OCI-LY3 (cell line): ENCODE results near the gene ZHX3.

Source experiments
- H2AFZ ChIP-seq: fragments of 200-600, 300-600 bp; shearing (Covaris generic); 2 replicates; pipeline ENCODE4 v1.6.0; 2014; ENCODE audit warnings: antibody characterized with exemption, low read depth, low read length
- H3K27ac ChIP-seq: fragments of 200-600, 300-600 bp; sonication (generic); 2 replicates; pipeline ENCODE4 v1.5.1; 2014; ENCODE audit warnings: mild to moderate bottlenecking, low read length, moderate library complexity, mixed read lengths
- H3K27me3 ChIP-seq: fragments of 200-600, 300-600 bp; sonication (generic); 2 replicates; pipeline ENCODE4 v1.6.1; 2014; ENCODE audit warnings: low read depth, low read length, mixed read lengths
- H3K36me3 ChIP-seq: fragments of 200-600, 300-600 bp; sonication (generic); replicated peaks from 2 replicates; pipeline ENCODE3; 2014; ENCODE audit warnings: low read depth, low read length, mixed read lengths
- H3K4me1 ChIP-seq: fragments of 300-600, 200-600 bp; sonication (generic); 2 replicates; pipeline ENCODE4 v1.6.1; 2014; ENCODE audit warnings: low read length, mixed read lengths
- H3K4me2 ChIP-seq: fragments of 200-600, 300-600 bp; sonication (generic); 2 replicates; pipeline ENCODE4 v1.6.1; 2014; ENCODE audit warnings: low read length, mixed read lengths
- H3K4me3 ChIP-seq: fragments of 300-600, 200-600 bp; sonication (generic); 2 replicates; pipeline ENCODE4 v1.5.1; 2014; ENCODE audit warnings: antibody characterized with exemption, mild to moderate bottlenecking, low read length, moderate library complexity
- H3K79me2 ChIP-seq: fragments of 300-600, 200-600 bp; shearing (Covaris generic); 2 replicates; pipeline ENCODE4 v1.6.1; 2014; ENCODE audit warnings: mild to moderate bottlenecking, low read length, mixed read lengths
- H3K9ac ChIP-seq: fragments of 300-600, 200-600 bp; shearing (Covaris generic); 2 replicates; pipeline ENCODE4 v1.6.0; 2014; ENCODE audit warnings: mild to moderate bottlenecking, low read length, moderate library complexity
- H3K9me3 ChIP-seq: fragments of 200-600, 300-600 bp; shearing (Covaris generic); 2 replicates; pipeline ENCODE4 v1.6.1; 2014; ENCODE audit warnings: low read length, mixed read lengths; ENCODE audit not compliant: insufficient read depth
- H4K20me1 ChIP-seq: fragments of 200-600, 300-600 bp; sonication (generic); 2 replicates; pipeline ENCODE4 v1.6.1; 2016; ENCODE audit warnings: low read length, mixed read lengths; ENCODE audit not compliant: insufficient read depth
- CTCF ChIP-seq: fragments of 200-600, 300-600 bp; sonication (generic); IDR thresholded peaks from 2 replicates; pipeline ENCODE4 v1.5.1; 2014; ENCODE audit warnings: antibody characterized with exemption, low read length, low read depth
- EZH2phosphoT487 ChIP-seq: fragments of 200-600 bp; shearing (Covaris generic); IDR thresholded peaks from 2 replicates; pipeline ENCODE4 v1.6.1; 2018; ENCODE audit warnings: antibody characterized with exemption, mixed run types, low read depth

The ZHX3 gene

GRCh38 chr20:41202426-41202825 lies 115.1 kb downstream of the ZHX3 start:
- no peak overlapping the region for H3K4me2 ChIP-seq
- H3K4me3 ChIP-seq = no peak overlapping the region
- H3K4me1 ChIP-seq = no peaks in the 10 kb centered on the region
- H3K9ac ChIP-seq = no peak overlapping the region
- no peak overlapping the region for H2AFZ ChIP-seq
- TF ChIP-seq CTCF (no peak), EZH2phosphoT487 (no peak)
- H4K20me1 ChIP-seq = no peaks in the 10 kb centered on the region
- H3K27ac ChIP-seq = no peak overlapping the region
- H3K9me3 ChIP-seq = 0 out of 2 replicates have a peak, but pooled peaks cover 6% of the 10 kb centered on the region
- H3K79me2 ChIP-seq = no peaks in the 10 kb centered on the region
- H3K36me3 ChIP-seq = peaks cover 4% of the 10 kb centered on the region
- no peaks in the 10 kb centered on the region for H3K27me3 ChIP-seq

- Histone ChIP-seq H3K36me3 (peaks cover 4% of the 10 kb centered on the region), H4K20me1 (no peaks in the 10 kb centered on the region; the same call in 1 of the 2 replicates), H3K9ac (no peak overlapping the region), H3K4me2 (no peak overlapping the region), H3K27me3 (no peaks in the 10 kb centered on the region), H3K27ac (no peak overlapping the region), H3K4me3 (no peak overlapping the region), H3K9me3 (0 out of 2 replicates have a peak, but pooled peaks cover 6% of the 10 kb centered on the region), H2AFZ (no peak overlapping the region), H3K79me2 (no peaks in the 10 kb centered on the region), H3K4me1 (no peaks in the 10 kb centered on the region)
- TF ChIP-seq EZH2phosphoT487 (no peak), CTCF (no peak)
Measured at GRCh38 chr20:41201760-41202159, 115.8 kb downstream of the ZHX3 start.

- H3K79me2 ChIP-seq = no peaks in the 10 kb centered on the region
- H3K27ac ChIP-seq = no peak overlapping the region
- no peak overlapping the region for H3K4me3 ChIP-seq
- no peak overlapping the region for H3K4me2 ChIP-seq
- peaks cover 4% of the 10 kb centered on the region for H3K4me1 ChIP-seq
- 0 out of 2 replicates have a peak, but pooled peaks cover 6% of the 10 kb centered on the region for H3K9me3 ChIP-seq
- peaks cover 4% of the 10 kb centered on the region for H3K36me3 ChIP-seq
- H3K27me3 ChIP-seq = no peaks in the 10 kb centered on the region
- no peaks in the 10 kb centered on the region; the same call in 1 of the 2 replicates for H4K20me1 ChIP-seq
- no peak for TF ChIP-seq EZH2phosphoT487
- H2AFZ ChIP-seq = no peak overlapping the region
- no peak overlapping the region for H3K9ac ChIP-seq
Measured at GRCh38 chr20:41200446-41201202, 116.9 kb downstream of the ZHX3 start.

- H3K36me3 ChIP-seq = peaks cover 4% of the 10 kb centered on the region
- no peaks in the 10 kb centered on the region for H3K27me3 ChIP-seq
- no peak overlapping the region for H3K4me2 ChIP-seq
- no peaks in the 10 kb centered on the region; the same call in 1 of the 2 replicates for H4K20me1 ChIP-seq
- H3K9ac ChIP-seq = no peak overlapping the region
- H3K79me2 ChIP-seq = no peaks in the 10 kb centered on the region
- no peak overlapping the region for H2AFZ ChIP-seq
- TF ChIP-seq CTCF = no peak
- no peak for TF ChIP-seq EZH2phosphoT487
- 0 out of 2 replicates have a peak, but pooled peaks cover 6% of the 10 kb centered on the region for H3K9me3 ChIP-seq
- no peak overlapping the region for H3K27ac ChIP-seq
- H3K4me1 ChIP-seq = peaks cover 7% of the 10 kb centered on the region
- no peak overlapping the region for H3K4me3 ChIP-seq
Measured at GRCh38 chr20:41198443-41198842, 119.1 kb downstream of the ZHX3 start.
